ENCODE results near the gene UNKL.
"Not testable (repeated sequence)": the region's sequence is repeated elsewhere in the genome, so short reads cannot be mapped to it uniquely, and the experiment has no call there.

The UNKL gene

GRCh38 chr16:1445518-1446203 lies 31.2 kb upstream of the UNKL start:
- DNase-seq = no peak

GRCh38 chr16:1444730-1445517 lies 30.4 kb upstream of the UNKL start:
- no peak for DNase-seq

- no peak for DNase-seq
Measured at GRCh38 chr16:1443980-1444729, 29.7 kb upstream of the UNKL start, which contains the start of gene CCDC154. Gene CCDC154 (minus strand): TSS chr16:1444556. CDS start chr16:1444322, 234 bp downstream.

- no peak for DNase-seq
Measured at GRCh38 chr16:1443403-1443973, 29.0 kb upstream of the UNKL start.

DNA sequence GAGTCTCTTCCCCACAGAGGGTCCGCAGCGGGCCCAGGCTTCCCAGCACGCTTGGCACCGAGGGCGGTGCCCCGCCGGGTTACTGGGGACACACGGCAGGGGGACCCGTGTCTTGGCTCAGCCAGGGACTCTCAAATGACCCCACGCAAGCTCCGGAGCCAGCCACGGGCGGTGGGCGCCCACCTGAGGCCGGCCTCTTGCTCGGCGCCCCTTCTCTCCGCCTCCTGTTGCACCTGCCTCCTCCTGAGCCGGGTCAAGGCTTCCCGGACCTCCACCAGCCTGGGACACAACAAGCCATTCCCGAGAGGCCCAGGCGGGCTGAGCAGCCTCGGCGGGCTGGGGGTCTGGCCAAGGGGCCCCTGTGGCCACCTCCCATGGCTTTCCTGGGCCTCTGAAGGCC lies 28.2 kb upstream of the UNKL start:
- DNase-seq = no peak

DNA sequence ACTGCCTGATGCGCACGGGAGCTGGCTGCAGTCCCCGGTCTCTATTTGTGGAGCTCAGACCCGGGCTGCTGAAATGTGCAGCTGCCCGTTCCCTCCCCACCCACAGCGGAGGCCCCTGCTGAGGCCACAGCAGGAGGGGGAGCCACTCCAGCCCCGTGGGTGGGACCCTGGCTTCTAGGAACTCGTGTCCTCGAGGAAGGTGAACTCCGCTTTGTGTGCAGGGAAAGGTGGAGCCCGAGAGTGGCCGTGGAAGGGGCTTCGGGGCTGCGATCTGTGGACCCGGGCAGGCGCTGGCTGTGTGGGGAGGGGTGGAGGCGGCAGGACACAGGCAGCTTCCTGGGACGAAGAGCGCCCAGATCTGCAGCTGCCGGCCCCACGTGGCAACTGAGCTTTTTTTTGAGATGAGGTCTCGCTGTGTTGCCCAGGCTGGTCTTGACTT lies 26.9 kb upstream of the UNKL start:
- no peak for DNase-seq

DNA sequence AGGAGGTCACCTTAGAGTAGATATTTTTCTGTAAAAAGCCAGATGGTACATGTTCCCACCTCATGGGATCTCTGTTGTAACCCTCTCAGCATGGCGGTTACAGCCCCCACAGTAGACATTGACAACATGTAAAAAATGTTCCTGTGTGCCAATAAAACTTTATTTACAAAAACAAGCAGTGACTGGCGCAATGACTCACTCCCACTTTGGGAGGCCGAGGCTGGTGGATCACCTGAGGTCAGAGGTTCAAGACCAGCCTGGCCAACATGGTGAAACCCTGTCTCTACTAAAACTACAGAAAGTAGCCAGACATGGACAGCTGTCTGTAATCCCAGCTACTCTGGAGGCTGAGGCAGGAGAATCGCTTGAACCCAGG lies 25.2 kb upstream of the UNKL start:
- not testable (repeated sequence) for DNase-seq

DNA sequence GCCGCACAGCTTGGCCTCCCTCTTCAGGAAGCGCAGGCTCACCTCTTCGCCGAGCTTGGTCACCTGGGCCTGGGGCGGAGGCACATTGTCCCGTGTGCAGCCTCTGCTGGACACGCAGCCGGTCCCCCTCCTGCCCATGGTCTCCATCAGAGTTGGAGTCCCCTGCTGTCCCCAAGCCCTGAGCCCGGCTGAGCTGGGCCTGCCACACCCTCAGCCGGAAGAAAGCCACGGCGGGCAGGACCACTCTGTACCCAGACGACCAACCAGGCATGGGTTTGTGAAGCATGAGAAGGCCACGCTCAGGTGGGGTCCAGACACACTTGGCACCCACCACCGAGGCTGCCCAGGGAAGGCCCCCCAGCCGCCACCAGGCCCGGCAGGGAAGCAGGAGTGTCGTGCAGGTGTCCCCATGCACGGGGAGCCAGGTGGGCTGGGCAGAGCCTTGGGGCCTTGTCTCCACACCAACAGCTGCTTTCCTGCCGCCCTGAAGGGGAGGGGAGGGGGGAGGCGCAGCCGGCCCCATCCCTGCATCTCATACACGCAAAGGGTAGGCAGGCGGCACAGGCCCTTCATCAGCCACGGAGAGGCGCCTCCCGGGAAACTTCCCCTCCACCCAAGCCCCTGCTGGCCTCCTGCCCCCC lies 24.7 kb upstream of the UNKL start:
- DNase-seq = no peak

DNA sequence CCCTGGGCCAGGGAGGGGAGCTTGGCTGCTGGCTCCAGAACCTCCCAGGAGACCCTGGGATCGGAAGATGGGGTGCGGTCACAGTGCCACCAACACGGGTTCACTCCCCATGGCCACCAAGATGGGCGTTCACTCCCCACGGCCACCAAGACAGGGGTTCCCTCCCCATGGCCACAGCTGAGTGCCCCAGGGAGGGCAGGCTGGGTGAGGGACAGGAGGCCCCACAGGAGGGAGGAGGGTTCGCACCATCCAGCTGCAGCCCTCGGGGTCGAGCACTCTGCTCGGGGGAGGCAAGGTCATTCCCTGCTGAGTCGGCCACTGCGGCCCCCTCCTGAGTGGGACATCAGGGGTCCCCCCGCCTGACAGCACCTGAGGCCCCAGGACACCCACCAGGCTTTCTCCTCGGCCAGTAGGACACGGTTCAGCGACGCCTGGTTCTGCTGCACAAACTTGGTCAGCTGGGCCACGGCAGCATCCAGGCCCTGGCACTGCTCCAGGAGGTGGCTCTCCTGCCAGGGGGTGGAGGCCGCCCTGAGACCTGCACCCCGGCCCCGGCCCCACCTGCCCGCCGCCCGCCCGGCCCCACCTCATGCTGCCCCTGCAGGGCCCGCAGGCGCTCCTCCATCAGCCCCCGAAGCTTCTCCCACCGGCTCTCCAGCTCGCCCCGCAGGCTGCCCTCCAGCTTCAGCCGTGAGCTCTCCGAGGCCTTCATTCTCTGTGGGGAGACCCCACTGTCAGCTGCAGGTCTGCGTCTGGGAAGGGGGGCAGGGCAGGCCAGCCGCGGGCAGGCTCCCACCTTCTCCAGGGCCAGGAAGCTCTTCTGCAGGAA lies 23.9 kb upstream of the UNKL start:
- DNase-seq = no peak

- no peak for DNase-seq
Measured at GRCh38 chr16:1437606-1438005, 23.1 kb upstream of the UNKL start.

DNA sequence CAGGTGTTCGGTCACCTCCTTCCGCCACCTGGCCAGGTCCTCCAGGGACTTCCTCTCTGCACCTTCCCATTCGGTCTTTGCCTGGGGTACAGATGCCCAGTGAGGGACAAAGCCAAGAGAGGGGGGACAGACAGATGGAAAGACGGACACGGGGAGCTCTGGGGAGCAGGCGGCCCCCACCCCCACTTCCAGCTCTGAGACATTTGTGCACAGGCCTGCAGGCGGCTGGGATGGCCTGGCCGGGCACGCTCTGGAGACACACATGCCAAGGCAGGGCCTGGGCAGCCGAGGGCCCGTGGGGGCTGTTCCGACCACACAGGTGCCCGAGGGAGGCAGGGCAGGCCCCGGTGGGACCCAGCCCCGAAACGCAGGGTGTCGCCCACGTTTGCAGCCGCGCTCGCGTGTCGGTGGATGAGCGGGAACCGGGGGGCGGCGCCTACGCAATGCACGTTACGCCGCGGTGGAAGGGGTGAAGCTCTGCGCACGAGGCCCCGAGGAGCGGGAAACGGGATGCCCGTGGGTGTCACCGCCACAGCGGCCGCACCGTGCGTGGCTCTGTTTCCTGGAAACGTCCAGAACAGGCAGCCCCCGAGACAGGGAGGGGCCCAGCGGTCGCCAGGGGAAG lies 22.3 kb upstream of the UNKL start:
- DNase-seq = no peak

DNA sequence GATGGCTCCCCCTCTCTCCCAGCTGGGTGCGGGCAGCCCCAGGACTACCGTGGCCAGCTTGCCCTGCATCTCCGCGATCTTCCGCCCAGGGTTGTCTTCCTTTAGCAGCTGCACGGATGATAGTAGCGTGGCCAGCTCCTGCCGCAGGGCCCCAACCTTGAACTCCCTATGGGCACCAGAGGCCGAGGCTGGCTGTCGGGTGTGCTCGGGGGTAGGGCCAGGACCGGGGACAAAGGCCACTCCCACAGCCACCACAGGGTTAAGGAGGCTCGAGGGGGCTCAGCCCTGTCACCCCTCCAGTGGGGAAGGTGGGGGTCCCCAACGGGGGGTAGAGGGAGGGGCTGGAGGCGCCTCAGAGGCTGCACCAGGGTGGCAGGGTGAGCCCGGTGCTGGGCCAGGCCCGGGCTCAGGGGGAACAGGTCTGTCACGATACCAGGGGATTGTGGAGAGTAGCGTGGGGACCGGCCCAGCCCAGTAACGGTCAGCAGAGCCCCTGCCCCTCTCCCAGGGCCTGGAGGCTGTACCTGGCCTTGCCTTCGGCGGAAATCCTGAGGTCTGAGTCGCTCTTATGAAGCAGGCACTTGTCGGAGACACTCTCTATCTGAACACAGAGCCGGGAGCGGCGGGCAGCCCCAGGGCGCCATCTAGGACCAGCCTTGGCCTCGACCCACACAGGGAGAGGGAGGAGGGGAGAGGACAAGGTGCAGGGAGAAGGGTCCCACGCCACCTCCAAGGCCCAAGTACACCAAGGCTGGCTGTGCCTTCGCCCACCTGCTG lies 21.6 kb upstream of the UNKL start:
- no peak for DNase-seq

DNA sequence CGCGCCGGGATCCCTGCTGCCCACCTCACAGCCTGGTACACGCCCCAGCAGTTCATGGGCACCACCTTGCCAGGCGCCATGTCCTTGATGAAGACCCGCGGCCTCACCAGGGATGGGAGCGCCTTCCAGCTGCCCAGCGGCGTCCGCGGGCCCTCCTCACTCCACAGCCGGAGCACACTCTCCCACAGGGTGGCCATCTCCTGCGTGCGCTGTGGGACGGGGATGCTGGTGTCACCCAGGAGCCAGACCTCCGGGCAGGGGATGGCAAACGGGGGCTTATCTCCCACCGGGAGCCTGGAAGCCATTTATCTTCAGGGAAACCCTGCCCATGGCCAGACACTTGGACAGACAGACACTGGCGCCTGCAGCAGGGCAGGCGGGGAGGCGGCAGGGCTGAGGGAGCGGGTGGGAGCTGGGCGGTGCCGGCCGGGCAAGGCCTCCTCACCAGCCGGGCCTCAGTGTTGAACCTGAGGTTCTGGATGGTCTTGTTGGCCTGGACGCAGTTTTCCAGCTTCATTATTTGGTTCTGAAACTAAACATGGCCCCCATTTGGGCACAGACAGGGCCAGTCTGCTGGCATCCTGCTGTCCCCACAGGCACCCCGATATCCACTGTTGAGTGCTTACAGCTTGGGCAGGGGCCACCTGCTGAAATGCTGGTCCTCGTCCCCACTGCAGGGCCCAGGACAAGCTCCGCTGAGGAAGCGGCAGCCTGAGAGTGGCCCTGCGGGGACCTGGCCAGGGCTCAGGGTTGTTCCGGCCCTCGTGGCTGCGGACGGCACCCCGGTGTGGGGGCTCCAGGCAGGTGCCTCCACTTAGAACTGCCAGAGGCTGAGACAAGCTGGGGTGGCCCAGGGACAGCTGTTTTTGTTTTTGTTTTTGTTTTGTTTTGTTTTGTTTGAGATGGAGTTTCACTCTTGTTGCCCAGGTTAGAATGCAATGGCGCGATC lies 20.4 kb upstream of the UNKL start:
- DNase-seq = no peak

GRCh38 chr16:1433756-1434155 lies 19.3 kb upstream of the UNKL start:
- DNase-seq = no peak

GRCh38 chr16:1433263-1433560 lies 18.7 kb upstream of the UNKL start:
- no peak for DNase-seq

DNA sequence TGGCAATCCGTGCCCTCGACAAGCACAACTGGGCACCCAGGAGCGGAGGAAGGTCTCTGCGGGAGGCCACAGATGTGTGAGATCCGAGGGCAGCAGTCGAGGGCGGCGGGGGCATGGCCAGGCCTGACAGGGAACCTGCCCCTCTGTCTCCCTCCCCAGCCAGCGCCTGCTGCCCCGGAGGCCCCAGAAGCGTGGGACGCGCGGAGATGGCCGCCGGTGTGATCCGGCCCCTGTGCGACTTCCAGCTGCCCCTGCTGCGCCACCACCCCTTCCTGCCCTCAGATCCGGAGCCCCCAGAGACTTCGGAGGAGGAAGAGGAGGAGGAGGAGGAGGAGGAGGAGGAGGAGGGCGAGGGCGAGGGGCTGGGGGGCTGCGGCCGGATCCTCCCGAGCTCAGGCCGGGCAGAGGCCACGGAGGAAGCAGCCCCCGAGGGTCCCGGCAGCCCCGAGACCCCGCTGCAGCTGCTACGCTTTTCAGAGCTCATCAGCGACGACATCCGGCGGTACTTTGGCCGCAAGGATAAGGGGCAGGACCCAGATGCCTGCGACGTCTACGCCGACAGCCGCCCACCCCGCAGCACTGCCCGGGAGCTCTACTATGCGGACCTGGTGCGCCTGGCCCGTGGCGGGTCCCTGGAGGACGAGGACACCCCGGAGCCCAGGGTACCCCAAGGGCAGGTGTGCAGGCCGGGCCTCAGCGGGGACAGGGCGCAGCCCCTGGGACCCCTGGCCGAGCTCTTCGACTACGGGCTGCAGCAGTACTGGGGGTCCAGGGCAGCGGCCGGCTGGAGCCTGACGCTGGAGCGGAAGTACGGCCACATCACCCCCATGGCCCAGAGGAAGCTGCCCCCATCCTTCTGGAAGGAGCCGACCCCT lies 18.1 kb upstream of the UNKL start:
- DNase-seq = no peak

DNA sequence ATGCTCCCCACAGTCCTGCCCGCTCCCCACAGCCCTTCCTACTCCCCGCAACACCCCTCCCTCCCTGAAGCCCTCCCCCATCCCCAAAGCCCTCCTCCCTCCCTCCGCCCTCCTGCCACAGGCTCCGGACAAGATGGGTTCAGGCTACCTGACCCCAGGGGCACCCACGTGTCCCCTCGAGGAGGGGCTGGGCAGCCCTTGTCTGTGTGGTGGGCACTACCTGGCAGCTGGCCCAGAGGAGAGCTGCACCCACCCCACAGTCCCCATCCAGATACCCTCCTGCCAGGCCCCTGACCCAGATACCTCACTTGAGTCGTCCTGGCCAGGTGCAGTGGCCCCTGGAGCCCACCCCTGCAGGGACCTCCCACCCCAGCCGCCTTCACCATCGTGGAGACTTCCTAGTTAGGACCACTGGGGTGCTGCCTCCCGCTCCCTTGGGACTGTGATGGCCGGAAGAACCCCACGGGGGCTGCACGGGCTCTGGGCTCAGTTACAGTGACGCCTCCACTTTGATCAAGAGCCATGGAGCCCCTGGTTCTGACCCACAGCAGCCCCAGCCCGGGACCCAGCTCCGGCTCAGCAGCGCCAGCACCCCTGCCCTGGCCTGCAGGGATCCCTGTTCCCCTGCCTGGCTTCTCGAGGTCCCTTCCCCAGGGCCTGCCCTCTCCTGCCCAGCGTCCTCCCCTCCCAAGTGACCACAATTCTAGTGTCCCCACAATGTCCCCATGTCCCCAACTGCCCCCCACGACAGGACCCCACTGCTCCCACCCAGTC lies 17.2 kb upstream of the UNKL start:
- no peak for DNase-seq

All from cerebellar nuclear complex (tissue), 1 donor.